Measurements from ENCODE around the gene SLC24A3.

- TF ChIP-seq, protein P1, sequence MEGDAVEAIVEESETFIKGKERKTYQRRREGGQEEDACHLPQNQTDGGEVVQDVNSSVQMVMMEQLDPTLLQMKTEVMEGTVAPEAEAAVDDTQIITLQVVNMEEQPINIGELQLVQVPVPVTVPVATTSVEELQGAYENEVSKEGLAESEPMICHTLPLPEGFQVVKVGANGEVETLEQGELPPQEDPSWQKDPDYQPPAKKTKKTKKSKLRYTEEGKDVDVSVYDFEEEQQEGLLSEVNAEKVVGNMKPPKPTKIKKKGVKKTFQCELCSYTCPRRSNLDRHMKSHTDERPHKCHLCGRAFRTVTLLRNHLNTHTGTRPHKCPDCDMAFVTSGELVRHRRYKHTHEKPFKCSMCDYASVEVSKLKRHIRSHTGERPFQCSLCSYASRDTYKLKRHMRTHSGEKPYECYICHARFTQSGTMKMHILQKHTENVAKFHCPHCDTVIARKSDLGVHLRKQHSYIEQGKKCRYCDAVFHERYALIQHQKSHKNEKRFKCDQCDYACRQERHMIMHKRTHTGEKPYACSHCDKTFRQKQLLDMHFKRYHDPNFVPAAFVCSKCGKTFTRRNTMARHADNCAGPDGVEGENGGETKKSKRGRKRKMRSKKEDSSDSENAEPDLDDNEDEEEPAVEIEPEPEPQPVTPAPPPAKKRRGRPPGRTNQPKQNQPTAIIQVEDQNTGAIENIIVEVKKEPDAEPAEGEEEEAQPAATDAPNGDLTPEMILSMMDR (IDR thresholded peaks at IDR 0.05) = no peak
- no peak for TF ChIP-seq POLR2AphosphoS5 (IDR thresholded peaks at IDR 0.05)
- no peak for TF ChIP-seq POLR2A (IDR thresholded peaks at IDR 0.05)
These were observed 289.2 kb downstream of the SLC24A3 start for GRCh38 chr20:19501476-19502115.

All from breast epithelium (tissue), 3 donors.